OCI-LY3 (cell line): ENCODE measurements around the gene HOXB6.

Experiments
- CTCF ChIP-seq: fragments of 200-600, 300-600 bp; sonication (generic); IDR thresholded peaks from 2 replicates; pipeline ENCODE4 v1.5.1; 2014; ENCODE audit warnings: antibody characterized with exemption, low read length, low read depth
- EZH2phosphoT487 ChIP-seq: fragments of 200-600 bp; shearing (Covaris generic); IDR thresholded peaks from 2 replicates; pipeline ENCODE4 v1.6.1; 2018; ENCODE audit warnings: antibody characterized with exemption, mixed run types, low read depth

DNA sequence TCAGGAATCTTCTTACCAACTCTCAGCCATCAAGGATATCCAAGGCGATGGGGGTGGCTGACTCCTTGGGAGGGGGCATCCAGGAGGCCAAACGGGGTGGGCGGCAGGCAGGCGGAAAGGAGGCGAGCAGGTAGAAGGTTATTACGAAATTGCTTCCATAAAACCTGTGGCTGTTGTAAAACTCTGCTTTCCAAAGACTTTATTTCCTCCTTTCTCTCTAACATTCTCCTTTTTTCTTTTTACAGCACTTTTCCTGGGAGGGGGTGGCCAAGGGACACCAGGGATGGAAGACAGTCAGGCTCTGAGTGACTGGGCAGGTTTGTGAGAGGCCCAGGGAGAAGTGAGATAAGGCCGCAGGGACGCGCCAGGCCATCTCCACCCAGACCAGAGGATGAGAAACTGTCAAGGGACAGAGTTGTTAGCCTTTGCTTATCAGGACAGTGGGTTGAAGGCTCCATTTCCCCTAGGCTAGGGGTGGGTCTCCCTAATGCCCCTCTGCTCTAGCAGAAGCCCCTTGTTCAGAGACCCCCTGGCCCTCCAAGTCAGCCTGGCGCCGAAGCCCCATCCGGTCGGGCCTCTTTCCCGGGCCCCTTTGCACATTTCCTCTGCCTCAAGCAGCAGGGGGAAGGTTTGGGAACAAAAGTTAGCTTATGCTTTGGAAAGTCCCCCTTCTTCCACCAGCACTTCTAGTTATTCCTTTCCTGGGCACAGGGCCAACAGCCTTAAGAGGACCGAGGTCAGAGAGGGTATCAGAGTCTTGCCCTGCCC lies 26.3 kb upstream of the HOXB6 start:
- TF ChIP-seq CTCF (no peak), EZH2phosphoT487 (no peak)
